Hematopoietic multipotent progenitor cell treated with erythropoietin and hydrocortisone succinate and interleukin-3 and kit ligand, for 4 days (in vitro differentiated cells): ENCODE results near the gene RFTN1.

Experiments
- DNase-seq: peaks from one replicate; pipeline ENCODE4 v3.0.0-alpha.2; 2015

RFTN1 gene

GRCh38 chr3:16528581-16528993 is 15.1 kb upstream of the RFTN1 start:
- DNase-seq: no peak

- no peak for DNase-seq
Observed at GRCh38 chr3:16528106-16528505, 14.6 kb upstream of the RFTN1 start.

GRCh38 chr3:16524196-16524595 is 10.7 kb upstream of the RFTN1 start:
- DNase-seq: no peak

DNA sequence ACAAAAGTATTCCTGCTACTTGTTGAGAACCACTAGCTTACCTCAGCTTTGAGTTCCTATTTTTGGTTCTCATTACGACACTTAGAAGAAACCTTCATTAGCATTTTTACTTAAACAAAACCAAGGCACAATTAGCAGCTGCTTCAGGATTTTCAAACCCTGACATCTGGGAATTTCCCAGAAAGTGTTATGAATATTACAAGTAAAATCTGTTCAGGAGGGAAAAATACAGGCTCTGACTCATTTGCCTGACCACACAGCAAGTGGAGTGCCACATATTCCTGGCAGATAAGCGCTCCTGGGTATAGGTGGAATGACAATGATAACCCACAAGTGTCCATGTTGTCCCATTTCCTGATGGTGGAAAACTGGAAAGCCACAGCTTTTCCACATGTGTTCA is 10.3 kb upstream of the RFTN1 start:
- DNase-seq: no peak

GRCh38 chr3:16522834-16523233 is 9.3 kb upstream of the RFTN1 start:
- no peak for DNase-seq

DNA sequence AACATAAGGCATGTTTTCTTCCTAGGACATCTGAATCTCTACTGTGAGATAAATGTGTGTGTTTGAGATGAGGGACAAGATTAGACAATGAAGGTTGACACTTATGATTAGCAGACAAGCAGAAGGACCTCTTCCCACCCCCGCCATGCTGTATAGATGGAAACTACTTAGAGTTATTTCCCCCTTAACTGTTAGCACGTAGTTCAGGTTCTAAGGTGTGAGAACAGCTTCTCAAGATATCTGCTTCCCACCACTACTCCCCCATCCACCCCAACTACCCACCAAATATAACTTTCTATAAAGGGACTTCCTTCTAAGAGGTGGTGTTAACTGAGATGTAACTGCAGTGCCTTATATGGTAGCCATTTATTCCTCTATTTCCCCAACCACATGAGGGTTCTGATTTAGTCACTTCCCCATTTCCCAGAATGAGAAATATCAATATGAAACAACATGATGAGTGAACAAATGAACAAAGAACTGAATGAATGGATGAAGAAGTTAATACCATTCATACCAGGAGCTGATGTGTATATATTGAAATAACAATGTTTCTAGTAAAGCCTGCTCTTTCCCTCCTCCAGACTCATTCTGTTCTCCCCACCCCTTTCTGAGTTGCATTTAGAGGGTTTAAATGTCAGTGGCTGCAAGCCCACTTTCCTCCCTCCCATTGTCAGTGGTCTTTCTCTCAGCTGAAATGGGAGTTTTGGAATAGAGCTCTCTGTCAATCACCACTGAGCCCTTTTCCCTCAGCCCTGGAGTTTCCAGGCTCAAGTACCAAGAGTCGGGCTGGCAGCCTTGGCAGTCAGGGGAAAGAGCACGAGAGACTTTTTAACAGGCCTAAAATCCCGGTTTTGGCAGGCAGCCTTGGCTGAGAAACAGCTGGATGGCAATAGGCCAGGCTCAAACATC is 7.7 kb upstream of the RFTN1 start:
- DNase-seq: no peak

DNA sequence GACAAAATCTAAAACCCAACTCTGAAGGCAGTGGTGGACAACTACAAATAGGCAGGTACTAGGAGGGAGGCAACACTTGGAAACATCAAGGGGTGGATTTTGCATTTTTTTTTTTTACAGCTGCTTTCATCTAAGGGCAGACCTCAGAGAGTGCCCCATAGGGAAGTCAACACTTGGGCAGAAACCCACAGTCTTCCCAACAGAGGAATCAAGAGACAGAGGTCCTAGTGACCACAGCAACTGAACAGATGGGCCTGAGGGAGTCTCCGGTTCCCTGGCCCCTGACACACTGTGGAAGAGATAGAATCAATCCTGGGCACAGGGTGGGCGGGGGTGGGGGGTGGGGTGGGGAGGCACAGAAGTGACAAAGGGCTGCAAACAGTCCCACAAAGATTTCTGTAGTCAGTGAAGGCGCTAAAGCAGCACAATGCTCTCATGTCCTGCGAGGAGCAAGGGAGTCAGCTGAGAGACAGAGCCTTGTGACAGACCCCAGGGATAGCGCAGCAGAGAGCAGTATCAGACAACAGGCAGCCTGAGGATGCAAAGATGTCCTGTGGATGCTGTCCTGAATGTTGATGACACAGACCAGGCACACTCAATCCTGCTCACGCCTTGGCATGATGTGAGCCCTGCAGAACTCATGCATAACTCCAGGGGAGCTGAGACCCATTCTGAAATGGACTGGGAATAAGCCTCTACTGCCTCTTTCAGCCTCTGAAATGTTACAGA is 6.9 kb upstream of the RFTN1 start:
- peak; percentile 39 for DNase-seq

- DNase-seq: peak; percentile 79
Observed at GRCh38 chr3:16516695-16517481, 3.4 kb upstream of the RFTN1 start.

GRCh38 chr3:16515885-16516420 is 2.5 kb upstream of the RFTN1 start:
- peak; percentile 47 for DNase-seq

- no peak for DNase-seq
Observed at GRCh38 chr3:16514755-16515353, 1.4 kb upstream of the RFTN1 start.

- DNase-seq: no peak
Observed at GRCh38 chr3:16514021-16514700, 662 bp upstream of the RFTN1 start.

DNA sequence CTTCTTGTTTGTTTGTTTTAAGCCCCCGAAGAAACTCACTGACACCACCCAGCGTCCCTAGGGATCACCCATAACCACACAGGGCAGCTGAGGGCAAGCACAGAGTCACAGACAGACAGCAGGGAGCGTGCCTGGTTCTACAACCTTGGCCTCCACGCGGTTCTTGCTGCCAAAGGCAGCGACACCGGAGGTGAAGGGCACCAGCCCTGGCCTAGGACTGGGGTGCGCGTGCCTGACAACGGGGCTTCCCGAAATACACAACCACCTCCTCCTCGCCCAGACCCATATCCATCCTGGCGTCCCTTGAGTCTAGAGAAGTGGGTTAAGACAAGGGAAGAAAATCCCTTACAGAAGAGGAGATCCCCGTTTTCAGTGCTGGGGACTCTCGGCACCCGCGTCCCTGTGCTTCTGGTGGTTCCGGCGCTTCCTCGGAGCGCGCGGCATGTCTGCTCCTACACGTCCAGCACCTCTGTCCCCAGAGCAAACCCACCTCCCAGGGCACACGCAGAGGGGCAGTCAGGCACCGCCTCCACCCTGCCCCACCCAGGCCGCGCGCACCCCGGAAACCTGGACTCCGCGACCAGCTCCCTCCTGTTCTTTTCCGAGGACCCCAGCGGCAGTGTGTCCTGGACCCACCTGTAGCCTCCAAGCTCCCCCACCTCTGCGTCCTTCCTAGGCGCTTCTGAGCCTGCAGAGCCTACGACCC is 911 bp downstream of the RFTN1 start:
- peak; percentile 83 for DNase-seq

- DNase-seq: peak; percentile 88
Observed at GRCh38 chr3:16511681-16512434, 1.6 kb downstream of the RFTN1 start.

- DNase-seq: no peak
Observed at GRCh38 chr3:16510620-16511319, 2.7 kb downstream of the RFTN1 start.

GRCh38 chr3:16509721-16510619 is 3.5 kb downstream of the RFTN1 start:
- DNase-seq: no peak

- DNase-seq: peak; percentile 83
Observed at GRCh38 chr3:16508591-16508995, 4.9 kb downstream of the RFTN1 start.

DNA sequence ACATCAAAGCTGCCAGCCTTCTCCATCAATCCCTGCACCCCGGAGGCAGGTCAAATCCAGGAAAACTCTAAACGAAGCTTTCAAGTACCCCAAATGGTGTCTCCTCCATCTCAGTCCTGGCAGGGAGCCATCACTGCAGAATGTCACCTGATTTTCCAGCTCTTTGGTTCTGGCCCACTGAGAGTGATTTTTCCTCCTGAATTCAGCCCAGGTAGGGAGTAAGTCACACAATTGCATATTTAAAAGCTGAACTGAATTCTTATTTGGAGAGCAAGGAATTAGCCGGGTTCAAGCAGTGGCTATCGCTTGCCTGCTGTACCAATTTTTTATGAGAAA is 5.3 kb downstream of the RFTN1 start:
- no peak for DNase-seq

DNA sequence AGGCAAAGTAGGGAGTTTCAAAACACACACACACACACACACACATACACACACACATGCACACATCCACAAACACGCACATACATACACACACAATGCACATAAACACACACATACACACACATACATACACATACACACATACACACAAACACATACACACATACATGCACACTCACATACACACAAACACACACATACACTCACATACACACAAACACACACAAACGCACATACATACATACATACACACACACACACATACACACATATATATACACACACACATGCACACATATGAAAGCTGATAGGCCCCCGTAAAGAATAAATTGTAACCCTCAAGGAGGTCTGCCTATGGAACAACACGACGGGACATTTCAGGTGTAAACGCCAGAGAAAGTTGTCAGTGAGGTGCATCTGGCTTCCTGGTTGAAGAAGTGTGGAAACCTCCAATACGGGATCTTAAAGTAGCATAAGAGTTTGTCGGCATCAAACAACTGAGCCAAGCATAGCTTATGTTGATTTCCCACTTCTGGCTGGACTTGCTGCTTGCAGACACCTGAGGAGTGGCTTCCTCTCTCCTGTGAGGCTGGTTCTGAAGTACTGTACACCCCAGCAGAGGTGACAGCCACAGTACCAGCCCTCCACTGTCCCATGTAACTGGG is 5.8 kb downstream of the RFTN1 start:
- DNase-seq: no peak
